Measurements from ENCODE around the gene PRIM1.
A peak's percentile ranks its signal among the peaks of the same experiment; 100 is the strongest.
"Not testable (repeated sequence)": the region's sequence is repeated elsewhere in the genome, so short reads cannot be mapped to it uniquely, and the experiment has no call there.

The PRIM1 gene

GRCh38 chr12:56759263-56759908, 7.3 kb upstream of the PRIM1 start:
- no peak for DNase-seq

DNA sequence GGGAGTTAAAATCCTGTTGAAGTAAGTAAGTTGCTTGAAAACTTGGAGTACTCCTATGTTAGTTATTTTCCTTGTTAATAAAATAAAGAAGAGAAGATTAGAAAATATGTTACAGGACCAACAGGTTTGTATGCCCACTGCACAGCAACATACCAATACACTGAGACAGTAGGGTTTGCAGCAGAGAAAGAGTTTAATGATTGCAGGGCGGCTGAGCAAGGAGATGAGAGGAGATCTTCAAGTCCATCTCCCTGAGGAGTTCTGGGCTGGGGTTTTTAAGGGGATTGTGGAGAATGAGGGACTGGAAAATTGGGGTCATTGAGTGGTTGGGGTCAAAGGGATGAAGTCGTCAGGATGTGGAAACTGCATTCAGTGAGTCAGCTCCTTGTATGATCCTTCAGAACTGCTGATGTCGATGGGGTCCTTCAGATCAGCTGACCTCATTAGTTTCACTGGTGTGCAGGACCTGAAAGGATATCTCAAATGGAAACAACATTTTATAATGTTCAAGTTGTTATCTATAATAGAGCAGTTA, 6.7 kb upstream of the PRIM1 start:
- no peak for DNase-seq

DNA sequence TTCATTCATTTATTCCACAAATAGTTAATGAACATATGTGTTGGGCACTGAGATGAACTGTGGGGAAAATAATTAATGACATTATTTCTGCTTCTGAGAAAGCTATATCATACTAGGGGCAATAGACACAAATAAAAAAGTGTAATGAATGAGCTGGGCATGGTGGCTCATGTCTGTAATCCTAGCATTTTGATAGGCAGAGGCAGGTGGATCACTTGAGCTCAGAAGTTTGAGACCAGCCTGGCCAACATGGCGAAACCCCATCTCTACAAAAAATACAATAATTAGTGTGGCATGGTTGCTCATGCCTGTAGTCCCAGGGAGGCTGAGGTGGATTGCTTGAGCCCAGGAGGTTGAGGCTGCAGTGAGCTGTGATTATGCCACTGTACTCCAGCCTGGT, 5.8 kb upstream of the PRIM1 start:
- DNase-seq: not testable (repeated sequence)

- no peak for DNase-seq
Measured at GRCh38 chr12:56753566-56753965, 1.4 kb upstream of the PRIM1 start.

GRCh38 chr12:56750596-56750995, 1.5 kb downstream of the PRIM1 start:
- not testable (repeated sequence) for DNase-seq

DNA sequence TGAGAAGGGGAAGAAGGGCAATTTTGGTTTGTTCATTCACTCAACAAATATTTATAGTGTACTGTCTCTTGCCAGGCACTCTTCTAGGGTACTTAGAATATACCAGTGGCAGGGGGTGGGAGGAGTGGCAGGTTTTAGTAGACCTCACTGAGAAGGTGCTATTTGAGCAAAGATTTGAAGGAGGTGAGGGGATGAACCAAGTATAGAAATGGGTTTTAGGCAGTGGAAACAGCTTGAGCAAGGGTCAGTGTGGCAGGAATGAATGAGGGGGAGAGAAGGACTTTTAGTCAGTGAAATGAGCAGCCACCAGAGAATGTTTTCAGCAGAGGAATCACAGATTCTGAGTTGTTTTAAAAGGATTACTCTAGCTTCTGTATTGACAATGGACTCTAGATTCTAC, 2.3 kb downstream of the PRIM1 start:
- DNase-seq: no peak

- no peak for DNase-seq
Measured at GRCh38 chr12:56749359-56749758, 2.8 kb downstream of the PRIM1 start.

- DNase-seq: no peak
Measured at GRCh38 chr12:56728139-56728861, 23.8 kb downstream of the PRIM1 start.

- DNase-seq: not testable (repeated sequence)
Measured at GRCh38 chr12:56726196-56726675, 25.9 kb downstream of the PRIM1 start.

DNA sequence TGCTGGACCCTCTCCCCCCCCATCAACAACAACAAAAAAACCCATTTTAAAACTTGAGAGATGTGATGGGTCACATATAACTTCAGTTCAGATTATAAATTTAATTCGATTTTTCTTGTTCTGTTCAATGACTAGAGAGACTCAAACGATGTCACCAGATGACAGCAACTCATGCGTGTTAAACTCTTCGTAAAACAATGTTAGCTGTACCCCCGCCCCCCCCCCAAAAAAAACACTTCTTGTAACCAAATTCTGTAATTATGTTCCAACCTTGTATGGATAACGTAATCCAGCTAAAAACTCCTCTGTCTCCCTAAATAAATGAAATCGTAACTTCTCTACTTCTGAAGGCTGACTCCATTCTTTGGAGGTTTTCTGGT, 26.4 kb downstream of the PRIM1 start:
- no peak for DNase-seq

DNA sequence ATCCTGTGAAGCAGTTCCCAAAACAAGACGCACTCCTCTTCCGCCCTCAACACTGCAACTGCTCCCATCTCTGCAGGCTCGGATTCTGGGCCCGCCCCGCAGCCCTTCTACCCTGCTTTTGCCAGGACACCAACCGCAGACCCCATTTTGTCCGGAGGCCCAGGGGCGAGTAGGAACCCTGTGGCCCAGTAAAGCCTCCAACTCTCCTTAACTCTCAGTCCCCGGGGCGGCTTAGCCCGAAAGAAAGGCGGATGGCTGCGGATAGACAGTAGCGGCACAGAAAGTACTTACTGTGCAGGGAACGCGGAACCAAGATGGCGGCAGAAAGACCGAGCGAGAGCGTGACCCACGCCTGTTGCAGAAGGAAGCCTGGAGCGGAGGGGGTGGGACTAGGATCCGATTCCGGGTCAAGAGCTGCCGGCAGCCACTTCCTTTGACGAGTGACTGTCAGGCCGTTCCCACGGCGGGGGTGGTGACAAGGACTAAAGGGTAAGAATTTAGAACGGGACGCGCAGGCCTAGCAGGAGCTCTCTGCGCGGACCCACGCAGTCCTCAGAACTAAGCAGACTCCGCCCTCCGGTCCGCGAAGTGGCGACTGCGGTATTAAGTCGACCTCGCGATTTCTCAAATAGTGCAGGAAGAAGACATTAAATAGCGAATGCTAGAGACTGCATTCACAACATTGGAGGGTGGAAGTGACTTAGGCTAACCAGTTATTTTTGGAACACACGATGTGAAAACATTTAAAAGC, 27.0 kb downstream of the PRIM1 start, which contains the start of gene NACA:
TSS of gene NACA (minus strand) at position 328 of the 751 bp plus-strand sequence. CDS start 778 bp downstream, outside the sequence.
- DNase-seq: peak; percentile 96

DNA sequence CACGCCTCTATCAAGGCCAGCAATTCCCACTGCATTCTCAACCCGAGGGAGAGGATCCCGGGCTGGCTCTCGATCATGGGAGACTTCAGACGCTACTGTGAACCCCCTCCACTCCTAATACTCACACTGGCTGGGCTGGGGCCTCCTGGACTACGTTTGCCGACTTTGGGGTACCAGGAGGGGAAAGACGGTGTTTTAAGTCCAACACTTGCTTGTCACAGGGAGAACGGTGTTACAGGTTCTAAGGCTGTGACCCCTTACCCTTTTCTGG, 27.5 kb downstream of the PRIM1 start:
- no peak for DNase-seq

GRCh38 chr12:56723889-56724700, 28.0 kb downstream of the PRIM1 start:
- DNase-seq: no peak

DNA sequence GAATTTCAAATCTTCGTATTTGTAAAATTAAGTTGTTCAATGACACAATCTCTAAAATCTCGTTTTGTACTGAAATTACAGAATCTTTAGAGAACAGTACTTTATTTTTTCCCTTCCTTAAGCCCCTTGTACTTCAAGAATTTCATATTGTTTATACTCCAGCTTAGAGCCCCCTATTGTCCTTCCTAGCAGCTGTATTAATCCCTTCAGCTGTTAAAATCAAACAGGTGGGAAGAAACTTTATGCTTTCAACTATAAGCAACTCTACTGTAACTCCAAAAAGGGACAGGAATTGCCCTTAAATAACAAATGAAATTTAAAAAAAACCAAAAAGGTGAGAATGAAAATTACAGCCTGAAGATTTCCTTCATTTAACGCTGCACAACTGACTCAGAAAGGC, 28.8 kb downstream of the PRIM1 start:
- no peak for DNase-seq

- DNase-seq: no peak
Measured at GRCh38 chr12:56722832-56723231, 29.3 kb downstream of the PRIM1 start.

GRCh38 chr12:56721721-56722120, 30.4 kb downstream of the PRIM1 start:
- DNase-seq: no peak

DNA sequence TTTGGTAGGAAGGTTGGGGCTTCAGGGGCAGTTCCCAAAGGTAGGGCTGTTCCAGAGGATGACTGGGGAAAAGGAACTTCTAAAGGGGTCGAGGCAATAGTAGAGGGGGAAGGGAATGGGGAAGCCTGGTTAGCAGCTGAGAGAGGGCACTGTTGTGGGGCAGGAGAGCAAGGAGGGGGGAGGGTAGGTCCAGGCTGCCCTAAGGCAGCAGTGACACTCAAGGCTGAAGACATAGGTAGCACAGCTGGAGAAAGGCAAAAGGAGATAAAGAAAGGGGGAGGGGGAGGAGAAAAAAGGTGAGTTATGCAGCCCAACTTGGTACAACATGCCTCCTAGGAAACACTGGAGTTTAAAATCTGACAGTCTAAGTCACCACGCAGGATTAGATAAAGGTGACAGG, 30.9 kb downstream of the PRIM1 start:
- no peak for DNase-seq

DNA sequence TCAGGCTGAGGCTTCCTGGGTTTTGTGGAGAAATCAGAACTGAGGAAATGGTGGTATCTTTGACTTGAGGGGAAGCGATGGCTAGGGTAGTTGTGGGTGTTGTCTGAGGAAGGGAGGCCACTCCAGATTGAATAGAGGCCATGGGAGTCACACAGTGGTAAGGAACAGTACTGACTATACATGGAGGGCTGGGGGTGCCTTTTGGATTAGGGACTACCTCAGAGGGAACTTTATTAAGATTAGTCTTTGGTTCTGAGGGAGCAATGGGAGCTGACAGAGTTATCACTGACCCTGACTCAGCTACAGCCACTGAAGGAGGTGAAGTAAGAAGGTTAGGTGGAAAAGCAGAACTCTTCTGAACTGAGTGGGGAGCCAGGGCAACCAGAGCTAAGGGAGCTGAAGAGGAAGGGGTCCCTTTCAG, 31.4 kb downstream of the PRIM1 start:
- no peak for DNase-seq

- DNase-seq: no peak
Measured at GRCh38 chr12:56719056-56719455, 33.1 kb downstream of the PRIM1 start.

- no peak for DNase-seq
Measured at GRCh38 chr12:56718636-56719035, 33.5 kb downstream of the PRIM1 start.

DNA sequence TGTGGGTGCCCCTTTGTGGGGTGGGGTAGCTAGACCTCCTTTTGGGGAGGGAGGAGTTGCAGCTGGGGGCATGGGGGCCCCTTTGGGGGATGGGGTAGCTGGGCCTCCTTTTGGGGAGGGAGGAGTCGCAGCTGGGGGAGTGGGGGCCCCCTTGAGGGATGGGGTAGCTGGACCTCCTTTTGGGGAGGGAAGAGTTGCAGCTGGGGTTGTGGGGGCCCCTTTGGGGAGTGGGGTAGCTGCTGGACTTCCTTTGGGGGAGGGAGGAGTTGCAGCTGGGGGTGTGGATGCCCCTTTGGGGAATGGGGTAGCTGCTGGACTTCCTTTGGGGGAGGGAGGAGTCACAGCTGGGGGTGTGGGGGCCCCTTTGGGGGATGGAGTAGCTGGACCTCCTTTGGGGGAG, 34.0 kb downstream of the PRIM1 start:
- DNase-seq: no peak

- DNase-seq: no peak
Measured at GRCh38 chr12:56716933-56717880, 34.9 kb downstream of the PRIM1 start.
